GM19455 (cell line): Measurements from ENCODE around the gene SLC39A13.

ENCODE experiments used
- ATAC-seq: cut with Tn5 transposase; IDR thresholded peaks from one replicate; pipeline ENCODE4 v1.9.1; 2021; ENCODE audit not compliant: unreplicated experiment

SLC39A13 gene

DNA sequence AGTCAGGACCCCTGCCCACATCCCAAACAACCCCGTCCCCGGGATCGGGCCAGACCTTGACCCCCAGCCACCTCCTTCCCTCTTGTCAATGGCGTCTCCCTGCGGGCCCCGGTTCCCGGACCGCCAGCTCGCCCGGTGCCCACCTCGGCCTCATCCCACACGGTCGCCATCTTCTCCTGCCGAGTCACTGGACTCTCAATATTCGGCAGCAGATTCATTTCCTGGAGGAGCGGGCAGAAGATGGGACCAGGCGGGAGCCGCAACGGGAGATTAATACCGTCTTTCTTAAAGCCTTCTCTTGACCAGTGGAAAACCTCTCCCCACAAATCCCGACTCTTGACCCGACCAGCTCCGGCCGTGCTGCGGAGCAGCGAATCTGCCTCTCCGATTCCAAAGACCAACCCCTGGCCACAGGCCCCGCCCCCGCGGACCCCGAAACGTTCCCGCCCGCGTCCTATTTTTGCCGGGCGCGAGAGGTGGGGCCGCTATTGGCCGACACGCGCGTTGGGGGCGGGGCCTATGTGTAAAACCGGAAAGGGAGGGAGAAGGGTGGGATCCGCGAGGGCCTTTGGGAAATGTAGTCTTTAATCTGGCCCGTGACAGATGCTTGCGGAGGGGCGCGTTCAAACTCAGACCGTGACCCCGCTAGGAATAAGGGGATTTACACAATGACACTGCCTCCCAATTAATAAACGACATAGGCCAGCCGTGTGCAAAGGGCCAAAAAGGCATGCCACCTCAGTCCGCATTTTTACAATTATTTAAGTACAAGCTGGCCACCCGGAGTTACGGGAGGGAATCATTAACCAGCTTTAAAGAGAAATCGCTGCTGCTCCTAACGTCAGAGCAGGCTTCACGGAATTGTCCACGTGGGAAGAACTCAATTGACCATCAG lies 17.9 kb downstream of the SLC39A13 start, which contains the start of gene PSMC3:
Gene PSMC3, minus strand, starts transcription at position 378 of the 895 bp plus-strand sequence. Its CDS starts 160 bp downstream, at position 218.
- peak; percentile 90 for ATAC-seq

DNA sequence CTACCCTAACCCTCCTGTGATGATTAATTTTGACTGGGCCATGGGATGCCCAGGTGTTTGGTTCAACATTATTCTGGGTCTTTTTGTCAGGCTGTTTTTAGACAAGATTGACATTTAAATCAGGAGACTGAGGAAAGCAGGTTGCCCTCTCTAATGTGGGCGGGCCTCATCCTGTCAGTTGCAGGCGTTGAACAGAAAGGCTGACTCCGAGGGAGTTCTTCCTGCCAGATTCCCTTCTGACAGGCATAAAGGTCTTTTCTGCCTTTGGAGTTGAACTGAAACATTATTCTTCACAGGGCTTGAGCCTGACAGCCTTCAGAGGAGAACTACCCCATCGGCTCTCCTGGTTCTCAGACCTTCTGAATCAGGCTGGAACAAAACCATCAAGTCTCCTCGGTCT lies 22.1 kb downstream of the SLC39A13 start:
- ATAC-seq, result no peak

GRCh38 chr11:47431356-47432083 lies 23.1 kb downstream of the SLC39A13 start:
- ATAC-seq, result no peak

- no peak for ATAC-seq
Observed at GRCh38 chr11:47433157-47433556, 24.8 kb downstream of the SLC39A13 start.

- no peak for ATAC-seq
Observed at GRCh38 chr11:47434011-47434786, 25.8 kb downstream of the SLC39A13 start.

DNA sequence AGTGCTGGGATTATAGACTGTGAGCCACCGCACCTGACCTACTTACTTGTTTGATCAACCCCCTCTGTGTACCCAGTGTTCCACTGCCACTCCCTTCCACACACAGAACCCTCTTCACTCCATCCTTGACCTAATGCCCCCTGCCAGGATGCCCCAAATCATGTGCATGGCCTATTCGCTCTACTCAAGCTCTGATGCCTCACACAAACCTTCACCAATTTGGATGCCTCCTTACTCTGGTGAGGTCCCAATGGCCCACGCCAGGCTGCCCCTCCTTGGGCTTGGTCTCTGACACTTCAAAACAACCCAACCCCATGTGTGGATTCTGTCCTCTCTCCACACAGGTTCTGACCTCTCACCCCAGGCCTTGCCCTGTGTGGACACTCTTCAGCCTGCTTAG lies 27.3 kb downstream of the SLC39A13 start:
- ATAC-seq, result no peak

DNA sequence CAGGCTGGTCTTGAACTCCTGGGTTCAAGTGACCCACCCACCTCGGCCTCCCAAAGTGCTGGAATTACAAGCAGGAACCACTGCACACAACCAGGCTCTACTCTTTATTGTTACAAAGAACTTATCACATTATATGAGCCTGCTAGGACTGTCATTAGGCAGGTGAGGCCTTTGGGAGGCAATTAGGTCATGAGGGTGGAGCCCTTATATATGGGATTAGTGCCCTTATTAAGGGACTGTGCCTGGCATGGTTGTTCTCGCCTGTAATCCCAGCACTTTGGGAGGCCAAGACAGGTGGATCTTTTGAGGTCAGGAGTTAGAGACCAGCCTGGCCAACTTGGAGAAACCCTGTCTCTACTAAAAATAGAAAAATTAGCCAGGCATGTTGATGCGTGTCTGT lies 28.3 kb downstream of the SLC39A13 start:
- no peak for ATAC-seq

DNA sequence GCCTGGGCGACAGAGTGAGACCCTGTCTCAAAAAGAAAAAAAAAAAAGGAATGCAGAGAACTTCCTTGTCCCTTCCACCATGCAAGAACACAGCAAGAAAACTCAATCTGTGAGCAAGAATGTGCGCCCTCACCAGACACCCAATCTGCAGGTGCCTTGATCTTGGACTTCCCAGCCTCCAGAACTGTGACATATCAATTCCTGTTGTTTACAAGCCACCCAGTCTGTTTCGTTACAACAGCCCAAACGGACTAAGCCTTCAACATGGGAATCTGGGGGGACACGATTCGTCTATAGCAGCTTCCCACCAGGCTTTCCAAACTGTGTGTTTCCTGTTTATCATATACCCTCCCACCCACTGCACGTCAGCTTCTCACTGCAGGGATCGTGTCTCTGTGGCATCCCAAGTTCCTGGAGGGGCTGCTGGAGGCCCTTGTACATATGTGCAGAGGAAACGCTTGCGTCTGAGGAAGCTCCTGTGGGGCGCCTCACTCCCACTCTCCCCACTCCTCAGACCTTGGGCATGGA lies 28.9 kb downstream of the SLC39A13 start:
- ATAC-seq, result no peak

GRCh38 chr11:47437746-47438418 lies 29.5 kb downstream of the SLC39A13 start:
- ATAC-seq, result no peak

GRCh38 chr11:47438721-47439120 lies 30.3 kb downstream of the SLC39A13 start:
- no peak for ATAC-seq

- ATAC-seq, result no peak
Observed at GRCh38 chr11:47440054-47440476, 31.7 kb downstream of the SLC39A13 start.

DNA sequence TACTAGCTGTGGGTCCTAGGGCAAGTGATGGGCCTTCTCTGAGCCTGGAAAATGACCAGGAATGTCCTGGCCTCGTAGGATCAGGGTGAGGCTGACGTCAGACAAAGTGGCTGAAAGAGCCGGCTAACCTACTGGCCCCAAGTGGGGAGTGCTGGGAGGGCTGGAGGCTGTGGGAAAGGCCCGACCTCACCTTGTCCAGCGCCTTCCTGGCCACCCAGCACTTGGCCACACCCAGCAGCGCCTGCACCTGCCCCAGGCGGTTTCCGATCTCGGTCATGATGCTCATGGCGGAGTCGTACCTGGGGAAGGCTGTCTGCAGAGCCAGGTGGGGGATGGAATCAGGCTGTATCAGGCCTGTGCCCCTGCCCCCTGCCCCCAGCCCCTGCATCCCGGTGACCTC lies 33.0 kb downstream of the SLC39A13 start:
- no peak for ATAC-seq

DNA sequence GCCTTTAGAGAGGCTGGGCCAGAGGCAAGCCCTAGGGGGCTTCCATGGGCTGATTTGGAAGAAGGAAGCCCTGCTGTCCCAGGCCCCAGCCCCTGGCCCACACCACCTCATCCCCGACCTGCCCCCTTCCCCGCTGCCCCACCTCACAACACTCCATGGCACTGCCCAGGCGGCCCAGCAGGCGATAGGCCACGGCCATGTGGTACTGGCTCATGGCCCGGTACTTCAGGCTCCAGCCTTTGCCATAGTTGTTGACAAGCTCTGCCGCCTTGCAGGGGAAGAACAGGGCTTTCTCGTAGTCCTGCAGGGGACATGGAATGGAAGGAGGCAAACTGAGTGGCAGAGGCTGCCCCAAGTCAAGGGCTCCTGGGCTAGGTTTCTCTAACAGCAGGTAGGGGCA lies 34.1 kb downstream of the SLC39A13 start:
- no peak for ATAC-seq

DNA sequence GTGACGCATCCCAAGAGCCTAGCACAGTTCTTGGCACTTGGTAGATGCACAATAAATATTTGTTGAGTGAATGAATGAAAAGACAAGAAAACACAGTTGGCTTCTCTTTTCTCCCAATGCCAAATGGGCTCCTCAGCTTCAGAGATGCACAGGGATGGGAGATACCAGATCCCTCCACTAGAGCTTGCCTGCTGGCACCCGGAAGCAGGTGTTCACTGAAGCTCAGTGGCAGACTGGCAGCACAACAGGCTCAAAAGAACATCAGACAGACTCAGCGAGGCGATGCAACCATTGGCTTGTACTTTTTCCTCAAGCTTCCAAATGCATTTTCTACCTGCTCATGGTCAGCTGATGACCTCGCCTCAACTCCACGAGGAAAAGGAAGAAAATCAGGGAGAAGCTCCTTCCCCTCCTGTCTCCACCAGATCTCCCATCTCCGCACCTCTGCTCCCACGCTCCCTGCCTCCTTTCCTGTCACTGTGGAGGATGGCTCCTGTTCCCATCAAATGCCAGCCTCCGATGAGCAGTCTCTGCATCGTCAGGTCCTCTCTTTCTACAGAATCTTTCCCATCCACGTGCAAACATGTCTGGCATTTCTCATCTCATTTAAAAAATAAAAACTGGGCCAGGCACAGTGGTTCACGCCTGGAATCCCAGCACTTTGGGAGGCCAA lies 34.8 kb downstream of the SLC39A13 start:
- no peak for ATAC-seq

DNA sequence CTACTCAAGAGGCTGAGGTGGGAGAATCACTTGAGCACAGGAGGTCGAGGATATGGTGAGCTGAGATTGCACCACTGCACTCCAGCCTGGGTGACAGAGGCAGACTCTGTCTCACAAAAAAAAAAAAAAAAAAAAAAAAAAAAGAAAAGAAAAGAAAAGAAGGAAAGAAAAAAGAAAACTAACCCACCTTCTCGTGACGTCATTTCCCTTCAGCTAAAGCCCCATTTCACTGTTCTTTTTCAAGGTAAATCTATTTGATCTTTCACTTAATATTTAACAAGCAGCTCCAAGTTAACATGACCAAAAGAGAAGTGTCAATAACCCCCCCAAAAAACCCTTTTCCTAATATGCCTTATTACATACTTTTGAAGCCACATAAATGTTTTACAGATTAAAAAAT lies 35.4 kb downstream of the SLC39A13 start:
- no peak for ATAC-seq

GRCh38 chr11:47445840-47446239 lies 37.5 kb downstream of the SLC39A13 start:
- no peak for ATAC-seq

DNA sequence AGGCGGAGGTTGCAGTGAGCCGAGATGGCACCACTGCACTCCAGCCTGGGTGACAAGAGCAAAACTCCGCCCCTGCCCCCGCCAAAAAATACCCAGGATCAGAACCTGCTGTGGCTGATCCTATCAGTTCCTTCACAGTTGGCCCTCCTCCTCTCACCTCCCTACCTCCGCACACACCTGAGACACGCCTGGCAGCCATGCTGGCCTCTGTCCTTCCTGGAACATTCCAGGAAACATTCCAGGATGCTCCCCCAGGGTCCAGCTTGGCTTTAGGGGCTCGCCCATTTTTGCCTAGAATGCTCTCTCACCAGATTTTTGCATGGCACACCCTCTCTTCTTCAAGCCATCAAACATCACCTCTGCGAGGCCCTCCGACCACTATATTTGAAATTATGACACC lies 38.4 kb downstream of the SLC39A13 start:
- ATAC-seq, result no peak

- no peak for ATAC-seq
Observed at GRCh38 chr11:47447906-47448305, 39.5 kb downstream of the SLC39A13 start.

DNA sequence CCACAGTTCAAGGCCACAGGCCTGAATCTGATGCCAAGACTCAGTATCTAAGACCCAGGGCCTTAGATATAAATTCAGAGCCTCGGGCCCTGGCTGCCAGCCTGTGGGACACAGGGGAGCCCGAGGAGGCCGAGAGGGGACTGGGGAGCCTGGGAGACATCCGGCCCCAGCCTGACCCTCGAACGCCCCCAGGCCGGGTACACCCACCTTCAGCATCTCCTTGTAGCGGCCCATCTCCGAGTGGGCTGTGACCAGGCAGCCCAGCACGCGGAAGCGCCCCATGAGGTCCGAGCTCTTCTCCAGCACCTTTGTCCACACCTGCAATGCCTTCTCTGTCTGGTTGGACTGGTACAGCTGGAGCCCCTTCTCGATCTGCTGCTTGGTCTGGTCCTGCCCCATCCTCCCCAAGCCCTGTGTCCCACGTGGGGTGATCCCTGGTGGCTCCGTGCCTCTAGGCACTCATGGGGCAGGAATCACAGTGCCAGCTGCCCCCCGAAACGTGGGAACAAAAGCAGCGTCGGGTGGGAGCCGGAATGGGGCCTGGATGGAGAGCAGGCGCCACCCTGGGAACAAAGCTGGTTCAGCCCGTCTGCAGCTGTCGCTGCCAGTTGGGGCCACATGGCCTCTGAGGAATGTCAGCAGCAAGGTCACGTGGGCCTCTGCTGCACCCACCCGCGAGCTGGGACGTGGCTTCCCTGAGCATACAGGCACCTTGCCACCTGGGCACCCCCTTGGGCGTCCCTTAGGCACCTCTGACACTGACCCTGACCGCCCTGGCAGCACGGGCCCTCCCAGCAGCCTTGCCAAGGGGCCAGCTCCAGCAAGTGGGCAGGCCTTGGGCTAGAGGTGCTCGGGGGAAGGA lies 40.4 kb downstream of the SLC39A13 start, which contains the start of gene RAPSN:
Gene RAPSN, minus strand, starts transcription at position 571 of the 862 bp plus-strand sequence. Its CDS starts 172 bp downstream, at position 399.
- no peak for ATAC-seq
